ENCODE results near the gene FNTB. TPM values are rescaled to one million over a fixed set of nuclear protein-coding genes. Genes with fewer than 3 reads are reported as not detected.

FNTB gene
- total RNA-seq, 1 donor from 2014 or later = 19.9 TPM

DNA sequence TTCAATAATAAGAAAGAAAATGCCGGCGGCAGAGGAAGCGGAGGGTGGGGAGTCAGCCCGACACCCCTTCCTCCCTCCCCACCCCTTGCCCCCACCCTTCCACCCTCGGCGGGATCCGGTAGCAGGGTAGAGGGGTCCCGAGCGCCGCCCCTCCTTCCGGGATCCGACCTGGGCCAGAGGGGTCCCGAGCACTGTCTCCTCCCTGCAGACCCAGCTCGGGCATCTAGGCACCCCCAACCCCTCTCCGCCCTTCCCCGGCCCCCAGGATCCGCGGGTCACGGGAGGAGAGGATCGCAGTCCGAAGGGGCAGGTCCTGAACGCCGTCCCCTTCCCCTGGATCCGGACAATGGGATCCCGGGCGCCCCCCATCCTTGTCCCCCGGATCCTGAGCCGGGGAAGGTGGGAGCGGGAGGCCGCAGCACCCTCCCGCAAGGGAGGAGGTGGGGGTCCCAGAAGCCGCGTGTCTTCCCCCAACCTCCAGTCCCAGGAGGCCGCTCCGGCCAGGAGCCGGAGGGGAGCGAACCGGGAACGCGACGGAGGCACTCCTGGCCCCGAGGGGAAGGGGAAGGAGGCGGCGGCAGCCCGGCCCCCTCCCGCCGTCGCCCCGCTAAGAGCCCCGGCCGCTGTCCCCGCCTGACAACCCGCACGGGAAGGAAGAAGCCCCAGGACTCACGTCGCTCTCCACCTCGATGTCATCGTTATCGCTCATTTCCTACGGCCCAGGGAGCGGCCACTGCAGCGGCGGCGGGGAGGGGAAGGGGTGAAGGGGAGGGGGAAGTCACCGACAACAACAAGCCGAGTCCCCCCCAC, 115.1 kb downstream of the FNTB start:
- H3K27ac ChIP-seq (ENCODE audit: low read depth, low read length) = peak overlapping the region; percentile 78
- H2AFZ ChIP-seq (ENCODE audit: low read depth, low read length) = peak overlapping the region; percentile 68

DNA sequence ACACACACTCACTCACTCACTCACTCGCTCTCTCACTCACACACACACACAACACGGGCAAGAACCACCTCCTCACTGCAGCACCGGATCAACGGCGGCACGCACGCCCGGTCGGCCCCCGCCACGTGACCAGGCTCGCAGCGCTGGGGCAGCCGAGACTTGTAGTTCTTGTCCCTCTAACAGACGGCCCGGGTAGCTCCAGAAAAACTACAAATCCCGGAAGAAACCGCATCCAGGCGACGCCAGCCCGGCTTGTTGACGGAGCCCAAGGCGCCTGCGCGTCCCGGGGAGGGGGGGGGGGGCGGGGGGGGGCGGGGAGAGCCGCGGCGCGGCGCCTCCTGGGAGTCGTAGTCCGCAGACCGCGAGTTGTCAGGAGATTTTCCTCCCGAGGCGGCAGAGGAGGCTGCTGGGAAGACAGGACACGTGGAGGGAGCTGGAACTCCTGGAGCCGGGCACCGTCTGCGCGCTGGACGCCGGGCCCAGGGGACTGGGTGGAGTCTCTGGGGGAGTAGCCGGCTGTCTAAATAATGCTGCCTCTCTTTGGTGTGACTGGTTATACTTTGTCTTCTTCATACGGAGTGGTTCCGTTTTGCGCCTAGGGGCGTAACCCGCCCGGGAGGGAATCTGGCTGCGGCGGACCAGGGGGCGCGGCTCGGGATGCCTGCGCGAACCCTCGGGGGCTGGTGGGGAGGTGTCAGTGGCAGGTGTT, 115.9 kb downstream of the FNTB start, which contains the start of gene MAX:
Gene MAX (minus strand): TSS at position 77 of the 709 bp plus-strand sequence. CDS start 178 bp downstream, outside the sequence.
- Histone ChIP-seq H4K20me1 (ENCODE audit: insufficient read depth, low read length) (peaks cover 17% of the 10 kb centered on the region), H3K27ac (ENCODE audit: low read depth, low read length) (peak within 1 kb of the TSS; percentile 78), H3K79me2 (ENCODE audit: insufficient read depth, low read length) (peaks cover 42% of the 10 kb centered on the region), H3K4me2 (ENCODE audit: low read length) (peak within 1 kb of the TSS; percentile 92), H2AFZ (ENCODE audit: low read depth, low read length) (peak within 1 kb of the TSS; percentile 87), H3K4me1 (ENCODE audit: insufficient read depth, low read length) (no peaks in the 10 kb centered on the region), H3K36me3 (ENCODE audit: insufficient read depth, low read length) (peaks cover 6% of the 10 kb centered on the region), H3K9ac (ENCODE audit: low read length) (peak within 1 kb of the TSS; percentile 93), H3K9me3 (ENCODE audit: insufficient read depth, low read depth, low read length) (no peaks in the 10 kb centered on the region), H3K4me3 (ENCODE audit: insufficient read depth, low read depth, low read length) (peak within 1 kb of the TSS; percentile 78), H3K27me3 (ENCODE audit: insufficient read depth, low read length) (no peaks in the 10 kb centered on the region)
- peak within 1 kb of the TSS; percentile 94 for H3K4me3 Mint-ChIP-seq (ENCODE audit: unreplicated experiment)
- no peaks in the 10 kb centered on the region for H3K9me3 Mint-ChIP-seq (ENCODE audit: unreplicated experiment)
- H3K27me3 Mint-ChIP-seq (ENCODE audit: low read depth, unreplicated experiment) = no peaks in the 10 kb centered on the region
- no peak for TF ChIP-seq EZH2 (IDR thresholded peaks at IDR 0.05; ENCODE audit: insufficient read depth, low read length)
- TF ChIP-seq, protein P1, sequence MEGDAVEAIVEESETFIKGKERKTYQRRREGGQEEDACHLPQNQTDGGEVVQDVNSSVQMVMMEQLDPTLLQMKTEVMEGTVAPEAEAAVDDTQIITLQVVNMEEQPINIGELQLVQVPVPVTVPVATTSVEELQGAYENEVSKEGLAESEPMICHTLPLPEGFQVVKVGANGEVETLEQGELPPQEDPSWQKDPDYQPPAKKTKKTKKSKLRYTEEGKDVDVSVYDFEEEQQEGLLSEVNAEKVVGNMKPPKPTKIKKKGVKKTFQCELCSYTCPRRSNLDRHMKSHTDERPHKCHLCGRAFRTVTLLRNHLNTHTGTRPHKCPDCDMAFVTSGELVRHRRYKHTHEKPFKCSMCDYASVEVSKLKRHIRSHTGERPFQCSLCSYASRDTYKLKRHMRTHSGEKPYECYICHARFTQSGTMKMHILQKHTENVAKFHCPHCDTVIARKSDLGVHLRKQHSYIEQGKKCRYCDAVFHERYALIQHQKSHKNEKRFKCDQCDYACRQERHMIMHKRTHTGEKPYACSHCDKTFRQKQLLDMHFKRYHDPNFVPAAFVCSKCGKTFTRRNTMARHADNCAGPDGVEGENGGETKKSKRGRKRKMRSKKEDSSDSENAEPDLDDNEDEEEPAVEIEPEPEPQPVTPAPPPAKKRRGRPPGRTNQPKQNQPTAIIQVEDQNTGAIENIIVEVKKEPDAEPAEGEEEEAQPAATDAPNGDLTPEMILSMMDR (IDR thresholded peaks at IDR 0.05; ENCODE audit: insufficient read depth, low read depth, low read length) = no peak
- no peak for FAIRE-seq
- H3K4me1 Mint-ChIP-seq (ENCODE audit: low read depth, unreplicated experiment) = peaks cover 15% of the 10 kb centered on the region
- peaks cover 4% of the 10 kb centered on the region for H3K36me3 Mint-ChIP-seq (ENCODE audit: low read depth, unreplicated experiment)
- peak; percentile 97 for DNase-seq (ENCODE audit: low read depth)
- H3K27ac Mint-ChIP-seq (ENCODE audit: unreplicated experiment) = peak within 1 kb of the TSS; percentile 97

More for the DNA sequence above, 115.1 kb downstream of the FNTB start:
- no peaks in the 10 kb centered on the region for H3K9me3 ChIP-seq (ENCODE audit: insufficient read depth, low read depth, low read length)
- peaks cover 3% of the 10 kb centered on the region for H3K4me1 ChIP-seq (ENCODE audit: insufficient read depth, low read length)
- TF ChIP-seq EZH2 (IDR thresholded peaks at IDR 0.05; ENCODE audit: insufficient read depth, low read length) = no peak
- peaks cover 10% of the 10 kb centered on the region for H3K36me3 ChIP-seq (ENCODE audit: insufficient read depth, low read length)
- peak overlapping the region; percentile 83 for H3K4me2 ChIP-seq (ENCODE audit: low read length)
- H3K4me3 ChIP-seq (ENCODE audit: insufficient read depth, low read depth, low read length) = peak overlapping the region; percentile 77
- H3K27me3 ChIP-seq (ENCODE audit: insufficient read depth, low read length) = no peaks in the 10 kb centered on the region
- Mint-ChIP-seq H3K27ac (ENCODE audit: unreplicated experiment) (peak overlapping the region; percentile 97), H3K4me1 (ENCODE audit: low read depth, unreplicated experiment) (peaks cover 16% of the 10 kb centered on the region), H3K4me3 (ENCODE audit: unreplicated experiment) (peak overlapping the region; percentile 94), H3K36me3 (ENCODE audit: low read depth, unreplicated experiment) (peaks cover 4% of the 10 kb centered on the region), H3K27me3 (ENCODE audit: low read depth, unreplicated experiment) (no peaks in the 10 kb centered on the region), H3K9me3 (ENCODE audit: unreplicated experiment) (no peaks in the 10 kb centered on the region)
- peaks cover 50% of the 10 kb centered on the region for H3K79me2 ChIP-seq (ENCODE audit: insufficient read depth, low read length)
- no peak for DNase-seq (ENCODE audit: low read depth)
- peak overlapping the region; percentile 93 for H3K9ac ChIP-seq (ENCODE audit: low read length)
- FAIRE-seq = no peak
- H4K20me1 ChIP-seq (ENCODE audit: insufficient read depth, low read length) = peaks cover 24% of the 10 kb centered on the region

DNA sequence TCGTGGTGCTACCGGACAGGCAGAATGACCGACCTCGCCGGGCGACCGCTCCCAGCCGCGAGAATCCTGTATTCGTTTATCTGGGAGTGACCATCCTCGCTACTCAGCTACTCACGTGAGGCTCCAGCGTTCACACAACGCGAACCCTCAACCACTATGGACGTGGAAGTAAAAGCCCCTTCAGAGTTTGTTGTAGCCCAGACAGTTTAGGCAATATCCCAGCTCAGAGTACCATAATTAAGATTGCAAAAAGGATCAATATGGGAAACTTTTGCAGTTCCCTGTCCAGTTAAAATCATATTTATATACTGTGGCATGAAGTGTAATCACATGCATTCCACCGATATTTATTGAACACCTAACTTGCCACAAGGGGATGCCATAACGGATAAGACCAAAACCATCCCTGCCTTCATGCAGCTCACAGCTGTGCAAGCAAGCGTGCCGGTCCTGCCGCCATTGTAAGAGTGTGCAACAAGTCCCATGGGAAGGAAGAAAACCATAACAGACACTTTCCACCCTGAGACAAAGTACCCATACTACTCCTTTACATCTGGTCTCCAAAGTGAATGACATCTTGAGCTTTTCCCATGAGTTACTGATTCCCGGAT, 116.6 kb downstream of the FNTB start:
- Mint-ChIP-seq H3K36me3 (ENCODE audit: low read depth, unreplicated experiment) (peaks cover 4% of the 10 kb centered on the region), H3K4me3 (ENCODE audit: unreplicated experiment) (peak overlapping the region; percentile 92), H3K4me1 (ENCODE audit: low read depth, unreplicated experiment) (peaks cover 15% of the 10 kb centered on the region), H3K27me3 (ENCODE audit: low read depth, unreplicated experiment) (no peaks in the 10 kb centered on the region), H3K9me3 (ENCODE audit: unreplicated experiment) (no peaks in the 10 kb centered on the region), H3K27ac (ENCODE audit: unreplicated experiment) (peak overlapping the region; percentile 75)
- peaks cover 10% of the 10 kb centered on the region for H4K20me1 ChIP-seq (ENCODE audit: insufficient read depth, low read length)
- FAIRE-seq = no peak
- TF ChIP-seq, protein P1 (IDR thresholded peaks at IDR 0.05; ENCODE audit: insufficient read depth, low read depth, low read length) = no peak
- TF ChIP-seq EZH2 (IDR thresholded peaks at IDR 0.05; ENCODE audit: insufficient read depth, low read length) = no peak
- H3K4me3 ChIP-seq (ENCODE audit: insufficient read depth, low read depth, low read length) = peak overlapping the region; percentile 78
- peaks cover 36% of the 10 kb centered on the region for H3K79me2 ChIP-seq (ENCODE audit: insufficient read depth, low read length)
- no peaks in the 10 kb centered on the region for H3K36me3 ChIP-seq (ENCODE audit: insufficient read depth, low read length)
- no peak for DNase-seq (ENCODE audit: low read depth)
- H3K4me1 ChIP-seq (ENCODE audit: insufficient read depth, low read length) = no peaks in the 10 kb centered on the region
- peak overlapping the region; percentile 52 for H3K27ac ChIP-seq (ENCODE audit: low read depth, low read length)
- peak overlapping the region; percentile 82 for H3K9ac ChIP-seq (ENCODE audit: low read length)
- peak overlapping the region; percentile 92 for H3K4me2 ChIP-seq (ENCODE audit: low read length)
- H3K9me3 ChIP-seq (ENCODE audit: insufficient read depth, low read depth, low read length) = no peaks in the 10 kb centered on the region
- no peaks in the 10 kb centered on the region for H3K27me3 ChIP-seq (ENCODE audit: insufficient read depth, low read length)
- peak overlapping the region; percentile 87 for H2AFZ ChIP-seq (ENCODE audit: low read depth, low read length)

Data from astrocyte (in vitro differentiated cells and primary cell).